ENCODE results near the gene GRM7.

GRCh38 chr3:7432610-7433009, 571.7 kb downstream of the GRM7 start:
- TF ChIP-seq POLR2A (IDR thresholded peaks at IDR 0.05) = no peak
- TF ChIP-seq CTCF (IDR thresholded peaks at IDR 0.05) = no peak
- no peak for TF ChIP-seq POLR2AphosphoS5 (IDR thresholded peaks at IDR 0.05)
